ENCODE results near the gene C16orf90. TPM values are rescaled to one million over a fixed set of nuclear protein-coding genes. Genes with fewer than 3 reads are reported as not detected.
"Not testable (repeated sequence)": the region's sequence is repeated elsewhere in the genome, so short reads cannot be mapped to it uniquely, and the experiment has no call there.

C16orf90 gene, protein sequence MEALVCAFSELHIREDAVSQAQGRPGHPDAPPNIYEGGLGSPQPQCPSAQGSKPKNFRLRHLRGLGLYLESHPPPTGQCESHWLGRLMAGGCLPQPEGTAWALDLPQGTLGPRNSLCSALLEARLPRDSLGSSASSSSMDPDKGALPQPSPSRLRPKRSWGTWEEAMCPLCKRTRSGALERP
- total RNA-seq, result not detected
- long read RNA-seq, result 0 reads

GRCh38 chr16:3495176-3495575 lies at the start of gene C16orf90:
Gene C16orf90, minus strand, starts transcription at chr16:3495489. Its CDS starts 68 bp downstream, at chr16:3495421.
- DNase-seq (ENCODE audit: missing footprints) (no peak), ATAC-seq (no peak)
- intact Hi-C loops (cut with DNase I), result no loop called here

GRCh38 chr16:3542601-3543373 lies 47.5 kb upstream of the C16orf90 start:
- ATAC-seq (no peak), DNase-seq (ENCODE audit: missing footprints) (no peak)
- intact Hi-C loops (cut with DNase I), result no loop called here

GRCh38 chr16:3541527-3542155 lies 46.4 kb upstream of the C16orf90 start:
- DNase-seq (ENCODE audit: missing footprints), result no peak
- intact Hi-C loops (cut with DNase I), result no loop called here
- no peak for ATAC-seq

DNA sequence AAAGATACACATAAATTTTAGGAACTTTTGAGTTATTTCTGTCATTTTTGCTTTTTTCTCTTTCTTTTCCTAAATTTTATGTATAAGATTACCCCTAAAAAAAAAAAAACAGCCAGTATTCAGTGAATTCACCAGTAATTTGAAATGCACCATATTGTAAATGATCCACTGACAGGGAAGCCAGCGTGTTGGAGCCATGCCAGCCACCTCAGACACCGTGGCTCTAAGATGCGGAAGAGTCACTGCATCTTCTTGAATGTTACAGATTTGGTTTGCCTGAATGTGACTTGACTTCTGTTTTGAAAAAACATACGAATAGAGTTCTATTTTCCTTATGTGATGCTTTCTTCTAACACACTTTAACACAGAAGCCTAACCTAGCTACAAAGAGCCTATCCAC lies 42.9 kb upstream of the C16orf90 start:
- intact Hi-C loops (cut with DNase I), result no loop called here
- no peak for ATAC-seq
- no peak for DNase-seq (ENCODE audit: missing footprints)

DNA sequence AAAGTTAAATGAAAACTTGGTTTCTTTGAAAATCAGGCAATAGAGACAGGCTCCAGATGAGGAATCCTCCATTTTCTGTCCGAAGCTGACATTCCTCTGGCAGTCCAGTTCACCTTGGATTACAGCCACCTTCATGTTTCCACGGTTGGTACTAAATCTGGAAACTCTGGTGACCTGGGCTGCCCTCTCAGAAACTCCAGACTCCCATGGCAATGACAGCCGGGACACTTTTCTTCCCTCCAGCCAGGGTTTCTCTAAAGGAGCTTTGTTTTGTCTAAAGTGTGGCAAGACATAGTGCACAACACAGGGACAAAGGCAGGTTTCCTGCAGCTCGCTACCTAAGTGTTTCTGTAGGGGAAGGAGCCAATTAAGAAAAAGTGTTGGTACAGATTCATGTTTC lies 41.6 kb upstream of the C16orf90 start:
- DNase-seq (ENCODE audit: missing footprints) (no peak), ATAC-seq (peak; percentile 76)
- intact Hi-C loops (cut with DNase I), result no loop called here

- intact Hi-C loops (cut with DNase I), result no loop called here
- no peak for ATAC-seq
- no peak for DNase-seq (ENCODE audit: missing footprints)
Measured at GRCh38 chr16:3536271-3536731, 41.0 kb upstream of the C16orf90 start.

DNA sequence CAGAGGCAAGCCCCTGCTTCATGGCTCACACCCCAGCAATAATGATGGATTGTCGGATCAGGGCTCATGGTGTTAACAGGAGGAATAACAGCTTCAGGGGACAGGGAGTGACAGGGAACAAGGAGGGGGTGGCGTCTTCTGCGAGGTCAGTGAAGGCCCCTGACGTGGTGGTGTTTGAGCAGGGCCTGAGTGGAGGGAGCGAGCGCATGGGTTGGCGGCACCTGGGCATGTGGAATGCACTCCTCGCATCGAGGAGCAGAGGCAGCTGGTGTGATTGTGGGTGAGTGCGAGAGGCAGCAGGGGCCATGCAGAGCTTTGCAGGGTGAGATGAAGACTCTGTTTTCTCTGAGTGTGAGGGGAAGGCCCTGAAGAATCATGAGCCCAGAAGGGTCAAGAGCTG lies 38.8 kb upstream of the C16orf90 start:
- intact Hi-C loops (cut with DNase I), result no loop called here
- no peak for ATAC-seq

DNA sequence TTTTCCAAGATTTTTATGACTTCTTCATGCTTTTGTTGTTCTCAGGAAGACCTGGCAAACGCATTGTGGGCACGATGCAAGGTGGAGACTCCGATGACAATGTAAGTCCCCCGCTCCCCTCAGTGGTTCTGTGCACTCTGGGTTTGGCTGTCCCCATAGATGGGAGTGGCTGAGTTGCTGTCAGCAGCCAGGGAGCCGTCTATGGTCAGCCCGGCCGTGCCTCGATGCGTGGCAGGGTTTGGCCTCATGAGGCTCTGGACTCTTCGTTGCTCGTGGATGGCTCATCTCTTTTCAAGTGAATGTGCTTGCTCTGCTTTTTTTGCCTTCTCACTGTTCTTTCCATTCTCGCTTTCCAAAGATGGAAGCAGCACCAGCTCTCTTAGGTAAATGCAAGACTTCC lies 37.5 kb upstream of the C16orf90 start:
- DNase-seq (ENCODE audit: missing footprints) (no peak), ATAC-seq (no peak)
- intact Hi-C loops (cut with DNase I), result no loop called here

More for the DNA sequence above, 38.8 kb upstream of the C16orf90 start:
- no peak for DNase-seq (ENCODE audit: missing footprints)

- intact Hi-C loops (cut with DNase I), result no loop called here
- ATAC-seq (no peak), DNase-seq (ENCODE audit: missing footprints) (no peak)
Measured at GRCh38 chr16:3530371-3530914, 35.2 kb upstream of the C16orf90 start.

DNA sequence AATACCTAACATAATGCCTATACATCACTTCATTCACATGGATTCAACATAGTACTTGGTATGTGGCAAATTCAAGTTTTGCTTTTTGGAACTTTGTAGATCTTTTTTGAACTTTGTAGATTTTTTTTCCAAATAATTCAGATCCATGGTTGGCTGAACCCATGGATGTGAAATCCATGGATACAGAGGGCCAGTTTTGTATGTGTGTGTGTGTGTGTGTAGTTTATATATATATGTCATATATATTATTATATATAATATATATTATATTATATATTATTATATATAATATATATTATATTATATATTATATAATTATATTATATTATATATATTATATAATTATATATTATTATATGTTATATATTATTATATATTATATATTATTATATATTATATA lies 33.9 kb upstream of the C16orf90 start:
- intact Hi-C loops (cut with DNase I), result no loop called here
- ATAC-seq (no peak), DNase-seq (ENCODE audit: missing footprints) (no peak)

DNA sequence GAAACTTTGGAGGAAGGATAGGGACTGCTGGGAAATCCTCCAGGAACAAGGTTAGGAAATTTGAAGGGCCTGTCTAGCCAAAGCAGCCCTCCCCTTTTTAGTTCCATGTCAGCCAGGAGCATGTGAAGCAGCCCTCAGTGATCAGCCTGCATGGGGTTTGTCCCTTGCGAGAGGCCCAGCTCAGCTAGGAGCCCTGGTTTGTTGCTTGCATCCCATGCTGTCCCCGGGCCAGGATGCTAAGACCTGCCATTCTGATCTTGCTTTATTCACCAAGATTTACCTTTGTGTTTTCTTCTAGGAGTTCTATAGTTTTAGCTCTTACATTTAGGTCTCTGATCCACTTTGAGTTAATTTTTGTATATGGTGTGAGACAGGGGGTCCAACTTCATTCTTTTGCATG lies 33.1 kb upstream of the C16orf90 start:
- ATAC-seq (no peak), DNase-seq (ENCODE audit: missing footprints) (no peak)
- intact Hi-C loops (cut with DNase I), result no loop called here

DNA sequence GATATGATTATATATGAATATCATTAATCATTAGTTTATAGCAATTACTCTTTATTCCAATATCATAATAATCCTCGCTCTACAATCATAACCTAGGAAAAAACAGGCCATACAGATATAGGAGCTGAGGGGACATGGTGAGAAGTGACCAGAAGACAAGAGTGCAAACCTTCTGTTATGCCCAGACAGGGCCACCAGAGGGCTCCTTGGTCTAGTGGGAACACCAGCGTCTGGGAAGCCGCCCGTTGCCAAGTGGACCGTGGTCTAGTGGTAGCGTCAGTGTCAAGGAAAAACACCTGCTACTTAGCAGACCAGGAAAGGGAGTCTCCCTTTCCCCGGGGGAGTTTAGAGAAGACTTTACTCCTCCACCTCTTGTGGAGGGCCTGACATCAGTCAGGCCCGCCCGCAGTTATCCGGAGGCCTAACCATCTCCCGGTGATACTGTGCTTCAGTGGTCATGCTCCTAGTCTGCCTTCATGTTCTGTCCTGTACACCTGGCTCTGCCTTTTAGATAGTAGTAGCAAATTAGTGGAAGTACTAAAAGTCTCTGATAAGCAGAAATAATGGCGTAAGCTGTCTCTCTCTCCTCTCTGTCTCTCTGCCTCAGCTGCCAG lies 32.0 kb upstream of the C16orf90 start:
- intact Hi-C loops (cut with DNase I), result loop anchor here (1.0 kb wide), 1 partner anchor 84 kb away; the partner anchor contains the start of gene SLX4
- not testable (repeated sequence) for ATAC-seq

DNA sequence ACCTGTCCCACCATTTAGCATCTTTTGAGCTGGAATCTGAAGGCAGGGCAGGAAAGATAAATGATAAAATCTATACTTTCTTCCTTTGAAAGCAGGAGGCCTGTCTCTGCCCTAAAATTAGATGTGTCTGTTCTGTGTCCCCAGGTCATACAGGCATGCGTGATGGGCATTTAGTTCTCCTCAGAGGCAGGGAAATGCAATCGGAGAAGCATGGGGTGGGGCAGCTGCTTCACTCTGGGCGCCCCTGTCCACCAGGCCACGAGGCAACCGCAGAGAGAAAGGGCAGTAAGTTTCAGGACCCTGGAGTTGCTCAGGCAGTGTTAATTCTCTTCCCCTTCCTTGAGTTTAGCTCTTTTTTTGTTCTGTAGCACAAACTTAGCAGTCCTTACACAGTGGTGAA lies 30.7 kb upstream of the C16orf90 start:
- DNase-seq (ENCODE audit: missing footprints) (no peak), ATAC-seq (no peak)
- intact Hi-C loops (cut with DNase I), result no loop called here

More for the DNA sequence above, 32.0 kb upstream of the C16orf90 start:
- peak; percentile 88 for DNase-seq (ENCODE audit: missing footprints)

GRCh38 chr16:3523281-3523680 lies 28.0 kb upstream of the C16orf90 start:
- DNase-seq (ENCODE audit: missing footprints) (no peak), ATAC-seq (no peak)
- intact Hi-C loops (cut with DNase I), result no loop called here

GRCh38 chr16:3520841-3521240 lies 25.6 kb upstream of the C16orf90 start:
- intact Hi-C loops (cut with DNase I), result no loop called here
- no peak for DNase-seq (ENCODE audit: missing footprints)
- ATAC-seq, result no peak

DNA sequence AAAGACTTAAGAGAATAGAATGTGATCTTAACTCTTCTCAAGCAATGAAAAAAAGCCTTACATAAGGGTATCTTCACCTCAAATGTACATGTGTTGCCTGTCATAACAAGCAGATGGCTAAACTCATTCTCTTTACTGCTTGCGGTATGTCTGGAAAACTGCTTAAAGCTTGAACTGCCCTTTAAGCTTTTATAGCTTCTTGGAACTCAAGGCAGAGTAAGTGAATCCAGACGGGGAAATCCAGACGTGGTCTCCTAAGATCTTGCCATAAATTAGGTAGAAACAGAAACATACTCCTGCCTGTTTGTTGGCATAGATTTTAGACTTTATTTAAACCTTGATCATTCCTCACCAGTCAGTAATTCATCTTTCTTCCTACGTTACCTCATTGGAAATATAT lies 25.1 kb upstream of the C16orf90 start:
- intact Hi-C loops (cut with DNase I), result no loop called here
- no peak for DNase-seq (ENCODE audit: missing footprints)
- ATAC-seq, result no peak

- DNase-seq (ENCODE audit: missing footprints), result no peak
- no peak for ATAC-seq
- intact Hi-C loops (cut with DNase I), result no loop called here
Measured at GRCh38 chr16:3519581-3519980, 24.3 kb upstream of the C16orf90 start.

DNA sequence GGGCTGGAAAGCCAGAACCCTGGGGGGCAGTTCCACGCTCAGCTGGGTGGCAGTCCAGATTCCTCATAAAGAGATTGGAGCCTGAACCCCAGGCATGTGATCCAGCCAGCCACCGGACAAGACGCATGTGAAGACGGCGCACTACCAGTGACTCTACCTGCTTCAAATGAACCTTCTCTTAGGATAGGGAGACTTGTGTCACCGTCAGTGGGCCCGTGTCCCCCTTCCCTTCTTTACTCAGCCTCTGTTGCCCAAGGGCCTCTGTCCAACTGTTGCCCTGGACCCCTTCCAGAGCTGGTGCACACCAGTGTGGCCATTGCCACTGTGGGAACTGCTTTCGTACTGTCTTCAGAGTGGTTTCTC lies 23.7 kb upstream of the C16orf90 start:
- ATAC-seq, result no peak
- no peak for DNase-seq (ENCODE audit: missing footprints)
- intact Hi-C loops (cut with DNase I), result no loop called here

DNA sequence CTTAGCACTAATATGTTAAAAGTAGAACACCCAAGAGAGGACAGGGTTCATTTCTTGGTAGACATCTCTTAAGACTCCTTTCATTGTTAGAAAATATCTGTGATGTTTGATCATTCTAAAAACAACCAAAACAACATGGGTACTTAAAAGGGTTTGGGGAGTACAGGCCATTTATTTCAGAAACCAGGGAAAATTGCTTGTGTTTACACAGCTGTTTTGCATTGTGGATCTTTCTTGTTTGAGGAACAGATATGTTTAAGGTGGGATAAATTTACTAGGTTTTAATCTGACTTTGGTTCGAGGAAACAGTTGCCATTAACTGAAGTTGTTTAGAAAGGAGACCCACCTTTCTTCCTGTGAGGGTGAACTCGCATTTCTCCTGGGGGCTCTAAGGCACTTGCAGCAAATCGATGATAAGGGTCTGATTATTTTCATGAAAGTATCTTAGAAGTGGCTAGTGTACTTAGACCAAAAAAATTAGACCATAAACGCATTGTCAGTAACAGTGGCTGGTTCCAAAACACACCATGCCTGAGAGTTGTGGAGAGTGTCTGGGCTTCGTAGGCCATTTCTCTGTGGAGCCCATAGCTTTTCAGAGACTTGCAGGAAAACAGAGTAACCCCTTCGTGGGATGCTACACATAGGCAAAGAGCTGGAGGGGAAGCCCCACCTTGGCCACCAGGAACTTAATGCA lies 23.1 kb upstream of the C16orf90 start:
- ATAC-seq (no peak), DNase-seq (ENCODE audit: missing footprints) (no peak)
- intact Hi-C loops (cut with DNase I), result no loop called here

Measured in Right ventricle myocardium inferior (tissue), 1 donor.